ENCODE data around the gene CLIP2.
A peak's percentile ranks its signal among the peaks of the same experiment; 100 is the strongest.
"Not testable (repeated sequence)": the region's sequence is repeated elsewhere in the genome, so short reads cannot be mapped to it uniquely, and the experiment has no call there.

The CLIP2 gene

DNA sequence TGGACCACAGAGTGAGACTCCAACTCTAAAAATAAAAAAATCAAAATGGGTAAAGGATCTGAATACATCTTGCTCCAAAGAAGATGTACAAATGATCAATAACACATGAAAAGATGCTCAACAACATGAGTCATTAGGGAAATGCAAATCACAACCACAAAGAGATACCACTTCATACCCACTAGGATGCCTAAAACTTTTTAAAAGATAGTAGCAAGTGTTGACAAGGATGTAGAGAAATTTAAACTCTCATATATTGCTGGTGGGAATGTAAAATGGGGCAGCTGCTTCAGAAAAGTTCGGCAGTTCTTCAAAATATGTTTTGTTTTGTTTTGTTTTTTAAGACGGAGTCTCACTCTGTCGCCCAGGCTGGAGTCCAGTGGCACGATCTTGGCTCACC, 118.8 kb downstream of the CLIP2 start:
- no peak for DNase-seq

DNA sequence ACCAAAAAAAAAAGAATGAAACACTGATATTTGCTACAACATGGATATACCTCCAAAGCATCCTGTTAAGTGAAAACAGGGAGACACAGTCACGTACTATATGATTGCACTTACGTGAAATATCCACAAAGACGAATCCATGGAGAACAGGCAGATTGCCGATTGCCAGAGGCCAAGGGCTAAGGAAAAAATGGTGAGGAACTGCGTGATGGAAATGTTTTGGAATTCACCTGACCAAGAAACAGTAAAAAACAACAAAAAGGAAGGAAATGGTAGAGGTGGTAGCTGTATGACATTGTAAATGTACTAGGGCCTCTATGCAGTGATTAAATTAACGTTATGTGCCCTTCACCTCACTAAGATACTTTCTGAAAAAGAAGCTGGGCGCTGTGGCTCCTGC, 120.4 kb downstream of the CLIP2 start:
- DNase-seq = no peak

GRCh38 chr7:74410772-74411171, 121.6 kb downstream of the CLIP2 start:
- no peak for DNase-seq

DNA sequence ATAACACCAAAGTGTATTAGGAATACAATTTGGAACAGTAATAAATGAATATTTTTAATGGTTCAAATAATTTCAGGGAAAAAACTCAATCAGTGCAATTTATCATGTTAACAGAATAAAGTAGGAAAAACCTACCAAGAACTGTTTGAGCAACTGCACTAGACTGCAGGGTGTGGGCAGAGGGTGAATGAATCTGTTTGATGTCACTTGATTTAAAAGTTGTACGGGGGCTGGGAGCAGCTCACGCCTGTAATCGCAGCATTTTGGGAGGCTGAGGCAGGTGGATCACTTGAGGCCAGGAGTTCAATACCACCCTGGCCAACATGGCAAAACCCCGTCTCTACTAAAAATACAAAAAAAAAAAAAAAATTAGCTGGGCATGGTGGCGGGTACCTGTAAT, 122.4 kb downstream of the CLIP2 start:
- not testable (repeated sequence) for DNase-seq

DNA sequence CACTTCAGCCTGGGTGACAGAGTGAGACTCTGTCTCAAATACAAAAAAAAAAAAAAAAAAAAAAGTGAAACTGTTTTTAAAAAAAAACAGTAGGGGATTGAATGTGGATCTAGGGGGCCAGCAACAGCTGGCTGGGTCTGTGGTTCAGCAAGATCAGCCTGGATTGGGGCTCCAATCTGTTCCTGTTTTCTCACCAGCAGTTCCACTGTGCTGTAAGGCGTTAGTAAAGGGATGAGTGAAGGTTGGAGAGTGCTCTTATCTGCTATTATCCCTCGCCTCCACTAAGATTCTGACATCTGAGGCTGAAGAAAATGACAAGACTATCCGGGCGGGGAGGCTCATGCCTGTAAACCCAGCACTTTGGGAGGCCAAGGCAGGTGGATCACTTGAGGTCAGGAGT, 122.8 kb downstream of the CLIP2 start:
- DNase-seq = no peak

DNA sequence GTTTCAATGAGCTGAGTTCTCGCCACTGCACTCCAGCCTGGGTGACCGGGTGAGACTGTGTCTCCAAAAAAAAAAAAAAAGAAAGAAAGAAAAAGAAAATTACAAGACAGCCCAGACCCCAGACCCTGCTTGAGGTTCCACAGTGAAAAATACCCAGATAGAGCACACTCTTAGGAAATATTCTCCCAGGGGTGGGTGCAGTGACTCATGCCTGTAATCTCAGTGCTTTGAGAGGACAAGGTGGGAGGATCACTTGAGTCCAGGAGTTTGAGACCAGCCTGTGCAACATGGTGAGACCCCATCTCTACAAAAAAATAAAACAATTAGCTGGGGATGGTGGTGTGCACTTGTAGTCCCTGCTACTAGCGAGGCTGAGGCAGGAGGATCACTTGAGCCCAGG, 123.4 kb downstream of the CLIP2 start:
- DNase-seq = no peak

DNA sequence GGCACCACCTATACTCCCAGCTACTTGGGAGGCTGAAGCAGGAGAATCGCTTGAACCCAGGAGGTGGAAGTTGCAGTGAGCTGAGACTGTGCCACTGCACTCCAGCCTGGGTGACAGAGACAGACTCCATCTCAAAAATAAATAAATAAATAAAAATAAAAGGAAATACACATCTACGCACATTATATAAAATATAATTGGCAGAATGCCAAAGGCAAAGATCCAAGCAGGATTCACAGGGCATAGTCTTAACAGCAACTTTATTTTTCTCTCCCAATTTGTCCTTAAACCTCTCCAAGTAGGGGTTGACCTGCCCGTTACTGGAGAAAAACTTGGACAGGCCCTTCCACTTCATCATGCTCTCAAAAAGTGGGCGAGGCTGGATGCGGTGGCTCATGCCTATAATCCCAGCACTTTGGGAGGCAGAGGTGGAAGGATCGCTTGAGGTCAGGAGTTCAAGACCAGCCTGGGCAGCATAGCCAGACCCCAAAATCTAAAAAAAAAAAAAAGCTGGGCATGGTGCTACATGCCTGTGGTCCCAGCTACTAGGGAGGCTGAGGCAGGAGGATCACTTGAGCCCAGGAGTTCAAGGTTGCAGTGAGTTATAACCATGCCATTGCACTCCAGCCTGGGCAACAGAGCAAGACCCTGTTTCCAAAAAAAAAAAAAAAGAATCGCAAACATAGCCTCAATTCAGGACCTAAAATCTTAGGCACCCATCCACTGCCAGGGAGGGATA, 125.6 kb downstream of the CLIP2 start:
- DNase-seq = not testable (repeated sequence)

DNA sequence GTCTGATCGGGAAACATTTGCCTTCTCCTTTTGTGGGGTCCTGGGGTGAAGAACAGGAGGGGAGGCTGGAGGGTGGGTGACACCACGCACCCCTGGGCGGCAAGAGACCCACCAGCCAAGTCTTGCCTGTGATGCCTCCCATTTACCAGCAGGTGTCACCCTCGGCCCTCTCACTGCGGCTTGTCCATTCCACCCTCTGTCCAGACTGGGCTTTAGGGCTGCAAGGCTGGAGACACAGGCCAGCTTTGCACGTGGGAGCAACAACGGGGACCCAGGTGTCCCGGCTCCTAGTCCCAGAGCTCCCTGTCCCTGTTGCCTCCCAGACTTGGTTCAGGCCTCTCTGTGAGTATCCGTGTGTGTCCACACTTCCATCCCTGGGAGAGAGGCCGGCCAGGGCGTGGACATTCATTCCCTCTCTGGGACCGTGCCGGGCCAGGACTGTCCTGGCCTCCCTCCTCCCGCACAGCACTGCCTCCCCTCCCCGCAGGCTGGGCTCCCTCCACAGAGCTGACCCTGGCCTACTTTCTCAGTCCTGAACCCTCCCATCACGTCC, 128.3 kb downstream of the CLIP2 start:
- peak; percentile 72 for DNase-seq

GRCh38 chr7:74418076-74418475, 128.9 kb downstream of the CLIP2 start:
- DNase-seq = no peak

DNA sequence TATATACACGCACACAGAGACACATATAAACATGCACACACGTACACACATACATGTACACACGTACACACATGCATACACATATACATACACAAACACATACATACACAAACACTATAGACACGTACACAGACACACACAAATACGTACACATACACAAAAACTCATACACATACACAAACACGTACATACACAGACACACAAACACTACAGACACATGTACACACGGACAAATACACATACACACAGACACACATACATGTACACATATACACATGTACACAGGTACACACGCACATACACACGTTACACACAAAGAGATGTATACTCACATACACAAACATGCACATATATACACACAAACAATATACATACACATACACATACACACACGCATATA, 129.3 kb downstream of the CLIP2 start:
- no peak for DNase-seq

GRCh38 chr7:74419232-74419631, 130.0 kb downstream of the CLIP2 start:
- DNase-seq = not testable (repeated sequence)

- no peak for DNase-seq
These were observed 130.8 kb downstream of the CLIP2 start for GRCh38 chr7:74420006-74420405.

DNA sequence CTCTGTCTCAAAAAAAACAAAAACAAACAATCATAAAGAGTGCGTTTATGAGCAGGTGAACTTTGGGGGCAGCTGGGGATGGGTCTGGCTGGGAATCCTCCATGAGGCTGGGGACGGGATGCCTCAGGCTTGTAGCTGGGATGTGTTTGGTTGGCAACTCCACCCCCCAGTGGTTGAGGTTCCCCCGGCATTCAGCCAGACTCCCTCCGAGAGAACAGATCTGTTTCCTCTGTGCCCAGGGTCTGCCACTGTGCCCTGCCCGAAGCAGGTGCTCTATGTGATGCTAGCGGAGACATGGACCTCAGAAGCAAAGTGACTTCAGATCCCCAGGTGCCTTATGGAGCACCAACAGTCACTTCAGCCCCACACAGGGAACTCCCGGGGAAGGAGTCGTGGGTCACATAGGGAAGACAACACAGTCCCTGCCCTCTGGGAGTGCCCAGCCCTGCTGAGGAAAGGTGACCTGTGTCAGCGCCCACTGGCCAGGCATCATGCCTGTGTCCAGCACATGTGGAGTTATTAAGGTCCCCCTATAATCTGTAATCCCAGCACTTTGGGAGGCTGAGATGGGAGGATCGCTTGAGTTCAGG, 135.2 kb downstream of the CLIP2 start:
- DNase-seq = no peak

GRCh38 chr7:74428023-74428422, 138.8 kb downstream of the CLIP2 start:
- DNase-seq = no peak

GRCh38 chr7:74429153-74429747, 140.0 kb downstream of the CLIP2 start:
- no peak for DNase-seq

DNA sequence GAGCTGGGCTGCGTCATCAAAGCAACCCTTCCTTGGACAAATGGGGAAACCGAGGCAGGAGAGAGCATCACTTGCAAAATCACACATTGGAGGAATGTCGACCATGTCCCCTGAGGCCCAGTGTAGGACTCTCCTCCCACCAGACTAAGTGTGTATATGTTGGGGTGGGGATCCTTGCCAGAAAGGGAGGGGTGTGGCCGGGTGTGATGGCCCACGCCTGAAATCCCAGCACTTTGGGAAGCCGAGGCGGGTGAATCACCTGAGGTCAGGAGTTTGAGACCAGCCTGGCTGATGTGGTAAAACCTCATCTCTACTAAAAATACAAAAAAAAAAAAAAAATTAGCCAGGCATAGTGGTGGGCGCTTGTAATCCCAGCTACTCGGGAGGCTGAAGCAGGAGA, 141.2 kb downstream of the CLIP2 start:
- not testable (repeated sequence) for DNase-seq

DNA sequence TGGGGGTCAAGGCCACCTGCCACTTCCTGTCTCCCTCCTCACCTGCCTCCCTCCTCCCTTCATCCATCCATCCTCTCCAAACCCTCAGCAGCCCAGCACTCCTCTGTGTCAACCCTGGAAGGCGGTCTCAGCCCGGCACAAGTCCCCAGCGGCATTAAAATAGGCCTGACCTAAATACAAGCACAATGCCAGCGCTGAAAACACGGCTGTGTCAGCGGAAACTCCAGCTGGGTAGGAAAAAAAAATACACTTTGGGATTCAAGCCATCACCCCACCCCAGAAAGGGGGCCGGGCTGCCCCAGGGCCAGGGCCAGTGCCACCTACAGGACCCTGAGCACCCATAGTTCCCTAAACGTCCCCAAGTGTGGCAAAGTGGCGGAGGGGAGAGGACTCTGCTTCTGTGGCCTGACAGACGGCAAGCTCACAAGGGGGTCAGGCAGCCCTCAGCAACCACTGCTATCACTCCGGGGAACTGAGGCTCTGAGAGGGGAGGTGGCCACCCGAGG, 141.8 kb downstream of the CLIP2 start:
- DNase-seq = no peak

- DNase-seq = not testable (repeated sequence)
These were observed 148.0 kb downstream of the CLIP2 start for GRCh38 chr7:74437291-74437571.

GRCh38 chr7:74438327-74438726, 149.1 kb downstream of the CLIP2 start:
- no peak for DNase-seq

DNA sequence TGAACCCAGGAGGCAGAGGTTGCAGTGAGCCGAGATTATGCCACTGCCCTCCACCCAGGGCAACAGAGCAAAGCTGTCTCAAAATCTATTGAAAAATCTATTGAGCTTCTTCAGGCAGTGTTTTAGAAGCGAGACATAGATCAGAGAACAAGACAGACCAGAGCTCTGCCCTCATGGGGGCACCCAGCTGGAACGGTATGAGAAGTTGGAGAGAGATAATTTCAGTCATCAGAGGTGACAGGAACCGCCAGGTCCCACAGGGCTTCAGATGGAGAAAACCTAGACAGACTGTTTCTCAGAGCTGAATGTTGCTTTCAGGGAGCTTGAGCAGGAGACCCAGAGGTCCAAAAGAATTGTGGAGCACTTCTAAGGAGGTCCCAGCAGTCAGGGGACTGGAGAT, 150.3 kb downstream of the CLIP2 start:
- DNase-seq = no peak

GRCh38 chr7:74440143-74440542, 150.9 kb downstream of the CLIP2 start:
- DNase-seq = not testable (repeated sequence)

GRCh38 chr7:74441801-74442200, 152.6 kb downstream of the CLIP2 start:
- DNase-seq = no peak

GRCh38 chr7:74443543-74444247, 154.5 kb downstream of the CLIP2 start:
- no peak for DNase-seq

All from CD4-positive, alpha-beta T cell treated with Interleukin-17A for 4 hours (primary cell).